Measurements from ENCODE around the gene NRK.
A peak's percentile ranks its signal among the peaks of the same experiment; 100 is the strongest.
"Not testable (repeated sequence)": the region's sequence is repeated elsewhere in the genome, so short reads cannot be mapped to it uniquely, and the experiment has no call there.

The NRK gene

GRCh38 chrX:105822138-105823091, at the start of gene NRK:
TSS of gene NRK (plus strand) at chrX:105822539. CDS start at chrX:105822846, 307 bp downstream.
- peak; percentile 7 for DNase-seq

GRCh38 chrX:105773801-105774200, 48.5 kb upstream of the NRK start:
- DNase-seq: no peak

- DNase-seq: no peak
Measured at GRCh38 chrX:105775679-105776078, 46.7 kb upstream of the NRK start.

GRCh38 chrX:105781804-105782203, 40.5 kb upstream of the NRK start:
- DNase-seq: no peak

GRCh38 chrX:105796877-105797276, 25.5 kb upstream of the NRK start:
- DNase-seq: peak; percentile 0

GRCh38 chrX:105803891-105804290, 18.4 kb upstream of the NRK start:
- DNase-seq: no peak

GRCh38 chrX:105805655-105806054, 16.7 kb upstream of the NRK start:
- DNase-seq: not testable (repeated sequence)

- DNase-seq: no peak
Measured at GRCh38 chrX:105816517-105816916, 5.8 kb upstream of the NRK start.

GRCh38 chrX:105820247-105820646, 2.1 kb upstream of the NRK start:
- no peak for DNase-seq

GRCh38 chrX:105821471-105822121, 743 bp upstream of the NRK start:
- DNase-seq: peak; percentile 29

GRCh38 chrX:105823092-105823455, 735 bp downstream of the NRK start:
- DNase-seq: no peak

GRCh38 chrX:105829011-105829410, 6.7 kb downstream of the NRK start:
- DNase-seq: no peak

- peak; percentile 25 for DNase-seq
Measured at GRCh38 chrX:105837232-105837631, 14.9 kb downstream of the NRK start.

- no peak for DNase-seq
Measured at GRCh38 chrX:105845631-105846030, 23.3 kb downstream of the NRK start.

- DNase-seq: not testable (repeated sequence)
Measured at GRCh38 chrX:105850100-105850499, 27.8 kb downstream of the NRK start.

- DNase-seq: no peak
Measured at GRCh38 chrX:105865709-105866108, 43.4 kb downstream of the NRK start.

GRCh38 chrX:105869701-105870100, 47.4 kb downstream of the NRK start:
- no peak for DNase-seq

- no peak for DNase-seq
Measured at GRCh38 chrX:105870445-105870844, 48.1 kb downstream of the NRK start.

- DNase-seq: no peak
Measured at GRCh38 chrX:105872941-105873340, 50.6 kb downstream of the NRK start.

- DNase-seq: no peak
Measured at GRCh38 chrX:105874790-105875189, 52.5 kb downstream of the NRK start.

GRCh38 chrX:105876658-105877057, 54.3 kb downstream of the NRK start:
- DNase-seq: peak; percentile 30

GRCh38 chrX:105880491-105880890, 58.2 kb downstream of the NRK start:
- no peak for DNase-seq

- peak; percentile 78 for DNase-seq
Measured at GRCh38 chrX:105882581-105883275, 60.4 kb downstream of the NRK start.

GRCh38 chrX:105894721-105895120, 72.4 kb downstream of the NRK start:
- DNase-seq: no peak

Measured in NCI-H1105 treated with DMSO at 0.1 percent for 48 hours (cell line).